ENCODE data around the gene P2RY12.

DNA sequence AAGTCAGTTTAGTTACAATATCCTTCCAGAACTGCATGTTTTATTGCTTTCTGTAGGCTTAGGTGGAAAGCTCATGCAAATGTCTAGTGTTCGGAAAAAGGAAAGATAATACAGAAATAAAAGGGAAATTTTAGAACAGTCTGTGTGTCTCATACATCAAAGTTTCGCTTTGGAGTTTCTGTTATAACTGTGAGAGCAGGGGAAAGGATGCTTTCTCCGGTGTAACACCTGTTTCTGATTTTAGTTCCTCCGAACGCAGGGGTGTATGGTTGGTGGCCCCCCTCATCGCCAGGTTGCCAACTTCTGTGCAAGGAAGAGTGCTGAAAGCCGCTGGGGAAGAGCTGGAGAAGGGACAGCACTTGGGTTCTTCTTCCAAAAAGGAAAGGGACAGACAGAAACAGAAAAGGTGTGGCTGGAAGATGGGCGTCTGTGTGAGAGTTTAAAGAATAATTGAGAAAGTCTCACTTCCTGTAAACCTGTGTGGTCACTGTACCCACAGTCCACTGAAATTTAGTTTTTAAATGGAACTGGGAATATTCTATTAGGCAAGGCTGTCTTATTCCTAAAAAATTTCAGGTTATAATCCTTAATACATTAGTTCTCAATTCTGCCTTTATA, 6.7 kb downstream of the P2RY12 start:
- TF ChIP-seq JUNB (CRISPR knock-in tag; conservative IDR thresholded peaks at IDR 0.05): no peak
- TF ChIP-seq XRCC5 (IDR thresholded peaks at IDR 0.05; ENCODE audit: low read depth, low read length): no peak
- TF ChIP-seq PREB (CRISPR knock-in tag; IDR thresholded peaks at IDR 0.05): no peak
- no peak for TF ChIP-seq MBD2 (IDR thresholded peaks at IDR 0.05; ENCODE audit: borderline replicate concordance, low read depth)
- no peak for TF ChIP-seq TCF7L2 (IDR thresholded peaks at IDR 0.05; ENCODE audit: low read depth, low read length)
- TF ChIP-seq MEF2A (IDR thresholded peaks at IDR 0.05; ENCODE audit: control insufficient read depth, low read depth, low read length): no peak
- TF ChIP-seq GATA2 (CRISPR knock-in tag; IDR thresholded peaks at IDR 0.05): no peak
- TF ChIP-seq, protein P1, sequence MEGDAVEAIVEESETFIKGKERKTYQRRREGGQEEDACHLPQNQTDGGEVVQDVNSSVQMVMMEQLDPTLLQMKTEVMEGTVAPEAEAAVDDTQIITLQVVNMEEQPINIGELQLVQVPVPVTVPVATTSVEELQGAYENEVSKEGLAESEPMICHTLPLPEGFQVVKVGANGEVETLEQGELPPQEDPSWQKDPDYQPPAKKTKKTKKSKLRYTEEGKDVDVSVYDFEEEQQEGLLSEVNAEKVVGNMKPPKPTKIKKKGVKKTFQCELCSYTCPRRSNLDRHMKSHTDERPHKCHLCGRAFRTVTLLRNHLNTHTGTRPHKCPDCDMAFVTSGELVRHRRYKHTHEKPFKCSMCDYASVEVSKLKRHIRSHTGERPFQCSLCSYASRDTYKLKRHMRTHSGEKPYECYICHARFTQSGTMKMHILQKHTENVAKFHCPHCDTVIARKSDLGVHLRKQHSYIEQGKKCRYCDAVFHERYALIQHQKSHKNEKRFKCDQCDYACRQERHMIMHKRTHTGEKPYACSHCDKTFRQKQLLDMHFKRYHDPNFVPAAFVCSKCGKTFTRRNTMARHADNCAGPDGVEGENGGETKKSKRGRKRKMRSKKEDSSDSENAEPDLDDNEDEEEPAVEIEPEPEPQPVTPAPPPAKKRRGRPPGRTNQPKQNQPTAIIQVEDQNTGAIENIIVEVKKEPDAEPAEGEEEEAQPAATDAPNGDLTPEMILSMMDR (IDR thresholded peaks at IDR 0.05 in 2 of 3, conservative IDR thresholded peaks at IDR 0.05 in 1 of 3; ENCODE audit: insufficient read depth in 2 of 3, low read depth in 1 of 3, low read length in 3 of 3): no peak
- TF ChIP-seq, protein P2, sequence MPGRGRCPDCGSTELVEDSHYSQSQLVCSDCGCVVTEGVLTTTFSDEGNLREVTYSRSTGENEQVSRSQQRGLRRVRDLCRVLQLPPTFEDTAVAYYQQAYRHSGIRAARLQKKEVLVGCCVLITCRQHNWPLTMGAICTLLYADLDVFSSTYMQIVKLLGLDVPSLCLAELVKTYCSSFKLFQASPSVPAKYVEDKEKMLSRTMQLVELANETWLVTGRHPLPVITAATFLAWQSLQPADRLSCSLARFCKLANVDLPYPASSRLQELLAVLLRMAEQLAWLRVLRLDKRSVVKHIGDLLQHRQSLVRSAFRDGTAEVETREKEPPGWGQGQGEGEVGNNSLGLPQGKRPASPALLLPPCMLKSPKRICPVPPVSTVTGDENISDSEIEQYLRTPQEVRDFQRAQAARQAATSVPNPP (IDR thresholded peaks at IDR 0.05; ENCODE audit: borderline replicate concordance, insufficient read depth, insufficient read length): no peak
- no peak for TF ChIP-seq NCOR1 (IDR thresholded peaks at IDR 0.05)

Data from K562 (cell line).